Endodermal cell (in vitro differentiated cells): ENCODE data around the gene GAB2. TPM values are rescaled to one million over a fixed set of nuclear protein-coding genes. Genes with fewer than 3 reads are reported as not detected.

Experiments
- DNase-seq: peaks from one replicate; pipeline ENCODE4 v3.0.0-alpha.2; 2017
- H3K27ac ChIP-seq: 2 replicates; pipeline ENCODE4 v1.5.1; 2013; ENCODE audit warnings: mild to moderate bottlenecking, low read depth, low read length, moderate library complexity
- H3K27me3 ChIP-seq: 2 replicates; pipeline ENCODE4 v1.6.1; 2013; ENCODE audit warnings: mild to moderate bottlenecking, low read length, moderate library complexity; ENCODE audit not compliant: insufficient read depth, control insufficient read depth, poor library complexity, severe bottlenecking
- H3K36me3 ChIP-seq: 2 replicates; pipeline ENCODE4 v1.7.0; 2013; ENCODE audit warnings: mild to moderate bottlenecking, low read length, moderate library complexity; ENCODE audit not compliant: control insufficient read depth, insufficient read depth
- H3K4me1 ChIP-seq: one replicate; pipeline ENCODE4 v1.7.0; 2013; ENCODE audit warnings: low read length; ENCODE audit not compliant: control insufficient read depth, insufficient read depth
- H3K4me3 ChIP-seq: 2 replicates; pipeline ENCODE4 v1.5.1; 2013; ENCODE audit warnings: mild to moderate bottlenecking, low read length, moderate library complexity
- H3K9ac ChIP-seq: 2 replicates; pipeline ENCODE4 v1.6.1; 2013; ENCODE audit warnings: mild to moderate bottlenecking, low read length, moderate library complexity; ENCODE audit not compliant: poor library complexity, severe bottlenecking; ENCODE audit errors: extremely low read depth
- H3K9me3 ChIP-seq: 2 replicates; pipeline ENCODE4 v1.6.1; 2013; ENCODE audit warnings: mild to moderate bottlenecking, low read length, moderate library complexity; ENCODE audit not compliant: control insufficient read depth
- H3K27ac Mint-ChIP-seq: 2 replicates; pipeline ENCODE4 v1.8.0; 2020; ENCODE audit warnings: mixed read lengths
- H3K27me3 Mint-ChIP-seq: 2 replicates; pipeline ENCODE4 v1.8.0; 2021; ENCODE audit warnings: mild to moderate bottlenecking, mixed read lengths; ENCODE audit not compliant: insufficient read depth
- H3K36me3 Mint-ChIP-seq: 2 replicates; pipeline ENCODE4 v1.8.0; 2020; ENCODE audit warnings: low read depth, mixed read lengths
- H3K4me1 Mint-ChIP-seq: 2 replicates; pipeline ENCODE4 v1.8.0; 2020; ENCODE audit warnings: mixed read lengths
- H3K4me3 Mint-ChIP-seq: 2 replicates; pipeline ENCODE4 v1.8.0; 2020; ENCODE audit warnings: mild to moderate bottlenecking, moderate library complexity, mixed read lengths
- H3K9me3 Mint-ChIP-seq: 2 replicates; pipeline ENCODE4 v1.8.0; 2020; ENCODE audit warnings: mild to moderate bottlenecking, mixed read lengths
- CTCF ChIP-seq: fragments of 200-600 bp; sonication (generic); conservative IDR thresholded peaks from 2 replicates; pipeline ENCODE4 v1.5.0; 2021; ENCODE audit warnings: antibody characterized with exemption, mild to moderate bottlenecking
- WGBS, 2 experiments: methylation state at CpG; one replicate each; pipeline versions ENCODE4 v1.1.5 to v1.1.7; 2013; ENCODE audit warnings: missing lambda C conversion rate in 2 of 2, mixed read lengths in 1 of 2; ENCODE audit not compliant: insufficient coverage in 1 of 2, insufficient read length in 1 of 2; 5-methylcytosine and 5-hydroxymethylcytosine counted together
- total RNA-seq, 2 donors: library from RNA; stranded (reverse); fragmentation: NEBNext Ultra II Directional in 1 of 2; extraction: Animal tissue kit (Norgen Biotek cat#: 25700) in 1 of 2; gene quantifications; 2 replicates in 1 of 2; 3 replicates in 1 of 2; pipeline ENCODE4 v1.2.1, GENCODE V29; 2021

Gene GAB2
- total RNA-seq, 2 donors from 2014 or later: 26.9 to 62.8 TPM

GRCh38 chr11:78418584-78419211 is 1.1 kb upstream of the GAB2 start:
- peak overlapping the region; percentile 85 for H3K4me3 Mint-ChIP-seq
- Histone ChIP-seq H3K9me3 (no peaks in the 10 kb centered on the region), H3K27ac (no peak overlapping the region), H3K4me3 (peak overlapping the region; percentile 93), H3K9ac (peak overlapping the region; percentile 72), H3K27me3 (no peaks in the 10 kb centered on the region), H3K4me1 (peaks cover 5% of the 10 kb centered on the region), H3K36me3 (no peaks in the 10 kb centered on the region)
- DNase-seq: no peak
- 56 to 63% methylated on average over 8 to 11 of the region's 11 CpGs for WGBS, 2 experiments
- H3K4me1 Mint-ChIP-seq: peaks cover 48% of the 10 kb centered on the region
- peaks cover 21% of the 10 kb centered on the region for H3K27me3 Mint-ChIP-seq
- TF ChIP-seq CTCF: no peak
- H3K36me3 Mint-ChIP-seq: peaks cover 3% of the 10 kb centered on the region
- no peaks in the 10 kb centered on the region for H3K9me3 Mint-ChIP-seq
- peak overlapping the region; percentile 83 for H3K27ac Mint-ChIP-seq

GRCh38 chr11:78417888-78418583 is 416 bp upstream of the GAB2 start:
- peak overlapping the region; percentile 93 for H3K4me3 ChIP-seq
- peak overlapping the region; percentile 82 for H3K27ac ChIP-seq
- Mint-ChIP-seq H3K27me3 (peaks cover 21% of the 10 kb centered on the region), H3K27ac (peak overlapping the region; percentile 83), H3K9me3 (no peaks in the 10 kb centered on the region), H3K4me3 (peak overlapping the region; percentile 85), H3K4me1 (peaks cover 46% of the 10 kb centered on the region), H3K36me3 (peaks cover 3% of the 10 kb centered on the region)
- TF ChIP-seq CTCF: peak; percentile 47
- WGBS, 2 experiments: 1% methylated on average over 19 to 68 of the region's 68 CpGs
- peaks cover 2% of the 10 kb centered on the region for H3K36me3 ChIP-seq
- no peaks in the 10 kb centered on the region for H3K9me3 ChIP-seq
- peak overlapping the region; percentile 72 for H3K9ac ChIP-seq
- peak; percentile 92 for DNase-seq
- H3K27me3 ChIP-seq: no peaks in the 10 kb centered on the region
- no peaks in the 10 kb centered on the region for H3K4me1 ChIP-seq

- peak overlapping the region; percentile 93 for H3K4me3 ChIP-seq
- no peaks in the 10 kb centered on the region for H3K9me3 Mint-ChIP-seq
- peaks cover 21% of the 10 kb centered on the region for H3K27me3 Mint-ChIP-seq
- WGBS, 2 experiments: 3 to 5% methylated on average over 14 to 38 of the region's 38 CpGs
- H3K36me3 ChIP-seq: peaks cover 12% of the 10 kb centered on the region
- H3K9me3 ChIP-seq: peaks cover 2% of the 10 kb centered on the region
- peak overlapping the region; percentile 86 for H3K27ac ChIP-seq
- DNase-seq: peak; percentile 93
- H3K4me1 ChIP-seq: no peaks in the 10 kb centered on the region
- H3K4me3 Mint-ChIP-seq: peak overlapping the region; percentile 85
- peak overlapping the region; percentile 57 for H3K9ac ChIP-seq
- H3K36me3 Mint-ChIP-seq: peaks cover 6% of the 10 kb centered on the region
- H3K27me3 ChIP-seq: no peaks in the 10 kb centered on the region
- H3K4me1 Mint-ChIP-seq: peaks cover 36% of the 10 kb centered on the region
- H3K27ac Mint-ChIP-seq: peak overlapping the region; percentile 95
- TF ChIP-seq CTCF: peak; percentile 73
These were observed 1.1 kb downstream of the GAB2 start for GRCh38 chr11:78416285-78417174.
